MM.1S (cell line): Measurements from ENCODE around the gene BCL2L1.

Experiments
- DNase-seq: peaks from one replicate; pipeline ENCODE4 v3.0.0-alpha.2; 2015
- H2AFZ ChIP-seq: fragments of 300-600 bp; sonication (generic); 2 replicates; pipeline ENCODE4 v1.6.0; 2016; ENCODE audit warnings: antibody characterized with exemption, low read length
- H3F3A ChIP-seq: fragments of 300-600 bp; sonication (generic); 2 replicates; pipeline ENCODE4 v1.6.1; 2016; ENCODE audit warnings: mild to moderate bottlenecking, antibody characterized with exemption, low read length, moderate library complexity, mixed read lengths; ENCODE audit not compliant: insufficient read depth
- H3K27ac ChIP-seq: fragments of 300-600 bp; sonication (generic); 2 replicates; pipeline ENCODE4 v1.5.1; 2016; ENCODE audit warnings: mild to moderate bottlenecking, low read length
- H3K27me3 ChIP-seq: fragments of 300-600 bp; sonication (generic); replicated peaks from 2 replicates; pipeline ENCODE4 v1.6.0; 2016; ENCODE audit warnings: low read length; ENCODE audit not compliant: insufficient read depth
- H3K36me3 ChIP-seq: fragments of 300-600 bp; sonication (generic); replicated peaks from 2 replicates; pipeline ENCODE4 v1.6.1; 2016; ENCODE audit warnings: mild to moderate bottlenecking, low read length, mixed read lengths; ENCODE audit not compliant: insufficient read depth
- H3K4me1 ChIP-seq: fragments of 300-600 bp; sonication (generic); 2 replicates; pipeline ENCODE4 v1.6.1; 2016; ENCODE audit warnings: low read length, mixed read lengths
- H3K4me2 ChIP-seq: fragments of 300-600 bp; sonication (generic); 2 replicates; pipeline ENCODE4 v1.6.0; 2016; ENCODE audit warnings: low read depth, low read length
- H3K4me3 ChIP-seq: fragments of 300-600 bp; sonication (generic); 2 replicates; pipeline ENCODE4 v1.5.1; 2016; ENCODE audit warnings: low read length, mixed read lengths
- H3K79me2 ChIP-seq: fragments of 300-600 bp; sonication (generic); 2 replicates; pipeline ENCODE4 v1.6.1; 2016; ENCODE audit warnings: mixed run types, low read length, mixed read lengths
- H3K9ac ChIP-seq: fragments of 300-600 bp; sonication (generic); 2 replicates; pipeline ENCODE4 v1.6.1; 2016; ENCODE audit warnings: low read length, mixed read lengths
- H3K9me2 ChIP-seq: fragments of 300-600 bp; sonication (generic); replicated peaks from 2 replicates; pipeline ENCODE4 v1.6.1; 2016; ENCODE audit warnings: mild to moderate bottlenecking, low read length, mixed read lengths; ENCODE audit not compliant: insufficient read depth
- H3K9me3 ChIP-seq: fragments of 300-600 bp; sonication (generic); replicated peaks from 2 replicates; pipeline ENCODE4 v1.6.1; 2016; ENCODE audit warnings: mild to moderate bottlenecking, low read length, mixed read lengths; ENCODE audit not compliant: insufficient read depth
- H4K20me1 ChIP-seq: fragments of 300-600 bp; sonication (generic); 2 replicates; pipeline ENCODE4 v1.6.1; 2016; ENCODE audit warnings: mild to moderate bottlenecking, low read length, moderate library complexity, mixed read lengths; ENCODE audit not compliant: insufficient read depth
- EZH2 ChIP-seq: fragments of 300-600 bp; sonication (generic); optimal IDR thresholded peaks from 2 replicates; pipeline ENCODE3; 2017; ENCODE audit warnings: low read depth, mild to moderate bottlenecking, antibody characterized with exemption, low read length, mixed read lengths
- EZH2phosphoT487 ChIP-seq: fragments of 300-600 bp; sonication (generic); IDR thresholded peaks from 2 replicates; pipeline ENCODE4 v1.6.1; 2018; ENCODE audit warnings: antibody characterized with exemption, low read length
- TF ChIP-seq, protein P1 (sequence below): fragments of 300-600 bp; sonication (generic); IDR thresholded peaks from 2 replicates; pipeline ENCODE4 v1.5.1; 2016; ENCODE audit warnings: antibody characterized with exemption, low read length, mixed read lengths

The BCL2L1 gene

GRCh38 chr20:31699801-31700728 is 22.6 kb downstream of the BCL2L1 start:
- Histone ChIP-seq H3K9ac (peak overlapping the region; percentile 62), H4K20me1 (no peaks in the 10 kb centered on the region), H2AFZ (no peak overlapping the region), H3K9me3 (no peaks in the 10 kb centered on the region), H3K79me2 (peaks cover 97% of the 10 kb centered on the region), H3K27ac (peak overlapping the region; percentile 98), H3K4me2 (peak overlapping the region; percentile 53), H3K4me3 (no peak overlapping the region), H3F3A (peaks cover 68% of the 10 kb centered on the region), H3K4me1 (peaks cover 76% of the 10 kb centered on the region), H3K36me3 (peaks cover 13% of the 10 kb centered on the region), H3K27me3 (no peaks in the 10 kb centered on the region), H3K9me2 (no peaks in the 10 kb centered on the region)
- TF ChIP-seq EZH2phosphoT487 (no peak), EZH2 (no peak)
- TF ChIP-seq, protein P1, sequence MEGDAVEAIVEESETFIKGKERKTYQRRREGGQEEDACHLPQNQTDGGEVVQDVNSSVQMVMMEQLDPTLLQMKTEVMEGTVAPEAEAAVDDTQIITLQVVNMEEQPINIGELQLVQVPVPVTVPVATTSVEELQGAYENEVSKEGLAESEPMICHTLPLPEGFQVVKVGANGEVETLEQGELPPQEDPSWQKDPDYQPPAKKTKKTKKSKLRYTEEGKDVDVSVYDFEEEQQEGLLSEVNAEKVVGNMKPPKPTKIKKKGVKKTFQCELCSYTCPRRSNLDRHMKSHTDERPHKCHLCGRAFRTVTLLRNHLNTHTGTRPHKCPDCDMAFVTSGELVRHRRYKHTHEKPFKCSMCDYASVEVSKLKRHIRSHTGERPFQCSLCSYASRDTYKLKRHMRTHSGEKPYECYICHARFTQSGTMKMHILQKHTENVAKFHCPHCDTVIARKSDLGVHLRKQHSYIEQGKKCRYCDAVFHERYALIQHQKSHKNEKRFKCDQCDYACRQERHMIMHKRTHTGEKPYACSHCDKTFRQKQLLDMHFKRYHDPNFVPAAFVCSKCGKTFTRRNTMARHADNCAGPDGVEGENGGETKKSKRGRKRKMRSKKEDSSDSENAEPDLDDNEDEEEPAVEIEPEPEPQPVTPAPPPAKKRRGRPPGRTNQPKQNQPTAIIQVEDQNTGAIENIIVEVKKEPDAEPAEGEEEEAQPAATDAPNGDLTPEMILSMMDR = no peak
- DNase-seq = no peak

DNA sequence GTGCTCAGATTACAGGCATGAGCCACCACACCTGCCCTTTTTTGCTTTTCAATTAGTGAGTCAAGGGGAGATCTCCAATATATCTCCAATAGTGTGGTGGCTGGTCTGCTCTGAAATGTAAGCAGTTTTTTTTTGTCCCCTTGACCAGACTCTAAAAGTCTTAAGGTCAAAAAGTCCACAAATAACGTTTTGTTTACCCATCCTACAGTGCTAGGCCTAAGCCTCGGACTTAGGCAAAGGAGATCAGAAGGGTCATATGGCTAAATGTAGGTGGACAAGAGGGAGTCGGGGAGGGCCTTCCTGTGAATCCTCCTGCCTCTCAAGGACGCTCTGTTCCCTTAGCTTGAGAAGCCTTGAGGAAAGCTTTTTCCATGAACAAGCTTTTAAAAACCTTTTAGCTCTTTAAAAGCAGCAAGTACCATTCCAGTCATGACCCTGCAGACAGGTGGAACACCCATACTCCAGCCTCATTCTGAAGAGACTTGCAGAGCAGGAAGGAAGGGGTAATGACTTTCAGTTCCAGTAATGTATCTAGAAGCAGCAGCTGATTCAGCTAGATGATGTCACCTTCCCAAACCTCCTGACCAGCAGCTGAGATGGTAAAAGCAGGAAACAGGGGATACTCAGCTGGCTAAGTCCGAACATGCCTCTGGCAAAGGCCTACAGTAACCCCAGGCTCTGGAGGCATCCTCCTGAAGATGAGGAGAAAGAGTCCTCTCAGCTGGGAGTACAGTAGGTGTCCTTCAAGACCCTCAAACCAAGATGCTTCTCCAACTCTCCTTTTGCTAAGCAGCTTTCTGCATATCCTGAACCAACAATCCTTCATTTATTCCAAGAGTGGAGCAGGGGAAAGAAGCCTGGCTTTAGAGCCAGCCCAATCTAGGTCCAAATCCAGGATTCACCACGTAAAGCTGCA is 23.6 kb downstream of the BCL2L1 start:
- Histone ChIP-seq H3F3A (peaks cover 69% of the 10 kb centered on the region), H3K9me2 (no peaks in the 10 kb centered on the region), H3K9ac (peak overlapping the region; percentile 69), H3K27me3 (no peaks in the 10 kb centered on the region), H3K9me3 (no peaks in the 10 kb centered on the region), H3K4me1 (peaks cover 76% of the 10 kb centered on the region), H3K4me2 (peak overlapping the region; percentile 53), H4K20me1 (no peaks in the 10 kb centered on the region), H3K79me2 (peaks cover 97% of the 10 kb centered on the region), H3K4me3 (peak overlapping the region; percentile 9), H3K27ac (peak overlapping the region; percentile 98), H3K36me3 (peaks cover 4% of the 10 kb centered on the region; the same call in 1 of the 2 replicates), H2AFZ (no peak overlapping the region)
- TF ChIP-seq EZH2 (no peak), EZH2phosphoT487 (no peak)
- TF ChIP-seq, protein P1 = no peak
- DNase-seq = peak; percentile 93

DNA sequence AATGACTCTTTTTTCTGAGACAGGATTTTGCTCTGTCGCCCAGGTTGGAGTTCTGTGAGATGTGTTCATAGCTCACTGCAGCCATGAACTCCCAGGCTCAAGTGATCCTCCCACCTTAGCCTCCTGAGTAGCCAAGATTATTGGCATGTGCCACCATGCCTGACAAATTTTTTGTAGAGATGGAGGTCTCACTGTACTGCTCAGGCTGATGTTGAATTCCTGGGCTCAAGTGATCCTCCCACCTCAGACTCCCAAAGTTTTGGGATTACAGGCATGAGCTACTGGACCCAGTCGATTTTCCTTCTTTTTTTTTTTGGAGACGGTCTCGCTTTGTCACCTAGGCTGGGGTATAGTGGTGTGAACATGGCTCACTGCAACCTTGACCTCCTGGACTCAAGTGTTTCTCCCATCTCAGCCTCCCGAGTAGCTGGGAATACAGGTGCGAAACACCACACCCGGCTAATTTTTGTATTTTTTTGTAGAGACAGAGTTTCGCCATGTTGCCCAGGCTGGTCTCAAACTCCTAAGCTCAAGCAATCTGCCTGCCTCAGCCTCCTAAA is 24.3 kb downstream of the BCL2L1 start:
- Histone ChIP-seq H3K9me2 (no peaks in the 10 kb centered on the region), H3K4me2 (peak overlapping the region; percentile 53; the same call in 1 of the 2 replicates), H3K9me3 (no peaks in the 10 kb centered on the region), H2AFZ (no peak overlapping the region), H3K4me1 (peaks cover 84% of the 10 kb centered on the region), H4K20me1 (no peaks in the 10 kb centered on the region), H3F3A (peaks cover 76% of the 10 kb centered on the region), H3K27me3 (no peaks in the 10 kb centered on the region), H3K79me2 (peaks cover 97% of the 10 kb centered on the region), H3K36me3 (peaks cover 4% of the 10 kb centered on the region; the same call in 1 of the 2 replicates), H3K9ac (peak overlapping the region; percentile 69), H3K4me3 (peak overlapping the region; percentile 9; the same call in 1 of the 2 replicates), H3K27ac (peak overlapping the region; percentile 98)
- TF ChIP-seq EZH2phosphoT487 (no peak), EZH2 (no peak)
- TF ChIP-seq, protein P1 = no peak
- no peak for DNase-seq
